NCI-H1092 treated with DMSO at 0.1 percent for 48 hours (cell line): Measurements from ENCODE around the gene CASKIN2.

ENCODE experiments used
- DNase-seq: peaks from one replicate; lab custom pipeline; 2025; lab: John Stamatoyannopoulos, UW

The CASKIN2 gene

GRCh38 chr17:75503976-75504346 lies 11.4 kb downstream of the CASKIN2 start:
- no peak for DNase-seq

DNA sequence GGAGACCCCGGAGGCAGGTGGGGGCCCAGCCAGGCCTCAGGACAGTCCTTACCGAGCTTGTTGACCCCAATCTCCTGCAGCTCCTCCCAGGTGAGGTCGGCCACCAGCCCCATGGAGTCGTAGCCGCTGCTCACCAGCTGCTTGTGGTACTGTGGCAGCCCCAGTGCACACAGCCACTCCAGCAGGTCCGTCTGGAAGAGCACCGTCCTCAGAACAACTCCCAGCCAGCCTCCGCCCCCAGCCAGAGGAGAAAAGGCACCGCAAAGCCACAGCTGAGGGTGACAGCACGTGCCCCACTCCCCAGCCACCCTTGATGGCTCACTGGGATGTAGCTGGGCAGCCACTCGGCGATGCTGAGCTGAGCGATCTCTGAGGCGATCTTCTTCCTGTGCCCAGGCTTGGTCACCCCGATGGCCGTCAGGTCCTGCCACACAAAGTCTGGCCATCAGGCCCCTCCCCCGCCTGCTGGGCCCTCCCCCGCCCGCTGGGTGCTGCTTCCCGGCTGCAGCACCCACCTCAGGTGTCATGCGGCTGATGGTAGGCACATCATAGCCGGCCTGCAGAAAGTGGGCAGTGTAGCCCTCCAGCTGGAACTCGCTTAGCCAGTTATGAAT lies 11.9 kb downstream of the CASKIN2 start:
- no peak for DNase-seq

- no peak for DNase-seq
These were observed 12.5 kb downstream of the CASKIN2 start for GRCh38 chr17:75502721-75503329.

DNA sequence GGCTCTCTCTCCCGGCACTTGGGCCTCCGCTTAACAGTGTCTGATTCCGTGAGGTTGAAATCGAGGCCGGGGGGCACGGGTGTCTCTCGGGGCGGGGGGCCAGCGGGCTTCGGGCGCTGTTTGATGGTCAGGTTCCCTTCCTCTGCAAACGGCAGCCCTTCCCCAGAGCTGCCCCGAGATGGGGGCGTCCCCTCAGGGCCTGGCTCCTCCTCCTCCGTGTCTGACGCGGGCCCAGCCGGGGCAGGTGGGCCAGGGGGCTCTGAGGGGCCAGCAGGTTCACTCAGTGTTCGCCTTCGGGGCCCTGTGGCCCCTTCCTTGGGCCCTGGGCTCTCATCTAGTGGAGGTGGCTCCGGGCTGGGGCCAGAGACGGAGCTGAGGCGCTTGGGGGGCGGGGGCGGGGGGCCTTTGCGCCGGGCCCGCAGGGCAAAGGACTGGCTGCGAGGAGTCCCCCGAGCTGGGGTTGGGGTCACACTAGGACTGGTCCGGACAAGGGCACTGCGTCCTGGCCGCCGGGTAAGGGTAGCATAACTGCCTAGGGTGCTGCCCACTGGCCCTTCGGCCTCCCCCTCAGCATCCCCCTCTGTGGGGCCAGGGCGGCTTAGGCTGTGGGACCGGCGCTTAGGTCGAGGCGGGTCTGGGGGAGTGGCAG lies 13.1 kb downstream of the CASKIN2 start:
- DNase-seq, result no peak

DNA sequence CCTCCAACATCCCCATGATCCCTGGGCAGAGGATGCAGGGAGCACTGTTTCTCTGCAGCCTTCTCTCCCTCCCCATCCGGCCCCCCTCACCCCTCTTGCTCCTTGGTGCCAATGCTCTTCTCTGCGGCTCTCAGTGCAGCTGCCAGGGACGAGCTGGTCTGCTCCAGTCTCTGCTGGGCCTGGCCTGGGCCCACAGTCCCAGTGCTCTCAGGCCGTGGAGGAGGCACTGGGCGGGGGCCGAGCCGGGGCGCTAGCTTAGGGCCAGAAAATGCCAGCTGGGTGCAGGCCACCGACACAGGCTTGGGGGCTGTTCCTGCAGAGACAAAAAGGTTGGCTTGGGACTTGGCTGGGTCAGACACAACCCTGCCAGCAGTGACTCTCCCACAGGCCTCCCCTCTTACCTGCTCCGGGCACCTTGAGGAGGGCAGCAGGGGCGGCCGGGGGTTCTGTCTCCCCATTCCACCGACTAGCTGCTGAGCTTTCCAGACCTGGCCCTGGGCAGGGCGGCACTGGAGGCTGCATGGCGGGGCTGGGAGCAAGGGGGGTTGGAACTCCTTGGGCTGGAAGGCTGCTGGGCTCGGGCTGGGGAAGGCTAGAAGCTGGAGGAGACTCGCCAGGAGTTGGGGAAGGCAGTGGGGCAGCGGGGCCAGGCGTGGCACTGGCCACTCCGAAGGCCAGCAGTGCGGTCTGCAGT lies 13.8 kb downstream of the CASKIN2 start:
- no peak for DNase-seq

DNA sequence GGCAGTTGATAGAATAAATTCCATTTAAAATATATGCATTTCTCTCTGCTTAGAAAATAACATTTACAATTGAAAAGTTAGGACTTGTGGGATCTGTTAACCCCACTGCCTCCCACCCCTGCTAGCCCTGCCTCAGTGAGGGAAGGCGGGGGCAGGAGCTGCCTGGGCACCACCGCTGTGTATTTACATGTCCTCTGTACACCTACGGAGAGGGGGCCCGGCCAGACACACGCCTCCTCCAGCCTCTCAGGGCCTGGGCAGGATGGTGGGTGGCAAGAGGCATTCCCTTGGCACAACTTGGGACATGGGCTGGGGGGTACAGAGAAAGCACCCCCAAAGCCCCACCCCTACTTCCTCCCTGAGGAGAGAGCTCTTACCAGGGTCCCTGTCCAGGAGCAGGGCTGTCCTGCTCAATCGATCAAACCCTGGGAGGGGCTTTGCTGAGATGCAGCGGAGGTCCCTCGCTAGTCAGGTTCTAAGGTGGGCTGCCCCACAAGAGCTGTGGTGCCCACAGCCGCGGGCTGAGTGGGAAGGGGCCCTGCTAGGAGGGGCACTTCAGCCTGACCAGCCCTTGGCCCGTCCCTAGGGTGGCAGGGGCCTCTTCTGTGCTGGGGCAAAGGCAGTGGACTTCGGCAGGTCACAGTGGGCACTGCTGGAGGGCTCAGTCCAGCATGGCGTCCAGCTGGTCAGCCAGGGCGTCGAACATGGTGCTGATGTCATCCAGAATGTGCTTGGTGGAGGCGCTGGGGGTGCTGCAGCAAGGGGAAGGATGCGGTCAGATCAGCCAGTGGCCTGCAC lies 14.7 kb downstream of the CASKIN2 start:
- DNase-seq, result no peak

- no peak for DNase-seq
These were observed 15.9 kb downstream of the CASKIN2 start for GRCh38 chr17:75499313-75500022.

DNA sequence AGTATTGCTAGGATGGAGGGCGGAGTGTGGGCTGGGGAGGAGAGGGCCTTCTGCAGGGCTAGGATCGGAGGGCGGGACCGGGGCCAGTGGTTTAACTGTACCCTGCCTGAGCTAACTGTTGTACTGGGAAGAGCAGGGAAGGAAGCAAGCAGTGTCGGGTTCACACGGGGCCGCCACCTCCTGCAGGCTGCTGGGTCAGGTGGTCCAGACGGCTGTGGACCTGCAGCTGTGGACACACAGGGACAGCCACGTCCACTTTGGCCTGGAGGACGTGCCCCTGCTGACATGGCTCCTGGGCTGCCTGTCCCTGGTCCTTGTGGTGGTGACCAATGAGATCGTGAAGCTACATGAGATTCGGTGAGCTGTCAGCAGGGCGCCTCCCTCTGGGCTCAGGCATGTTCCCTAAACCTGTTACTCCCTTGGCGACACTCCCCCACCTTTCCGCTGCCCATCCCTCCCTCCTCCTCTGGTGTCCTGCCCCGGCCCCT lies 16.6 kb downstream of the CASKIN2 start:
- no peak for DNase-seq

DNA sequence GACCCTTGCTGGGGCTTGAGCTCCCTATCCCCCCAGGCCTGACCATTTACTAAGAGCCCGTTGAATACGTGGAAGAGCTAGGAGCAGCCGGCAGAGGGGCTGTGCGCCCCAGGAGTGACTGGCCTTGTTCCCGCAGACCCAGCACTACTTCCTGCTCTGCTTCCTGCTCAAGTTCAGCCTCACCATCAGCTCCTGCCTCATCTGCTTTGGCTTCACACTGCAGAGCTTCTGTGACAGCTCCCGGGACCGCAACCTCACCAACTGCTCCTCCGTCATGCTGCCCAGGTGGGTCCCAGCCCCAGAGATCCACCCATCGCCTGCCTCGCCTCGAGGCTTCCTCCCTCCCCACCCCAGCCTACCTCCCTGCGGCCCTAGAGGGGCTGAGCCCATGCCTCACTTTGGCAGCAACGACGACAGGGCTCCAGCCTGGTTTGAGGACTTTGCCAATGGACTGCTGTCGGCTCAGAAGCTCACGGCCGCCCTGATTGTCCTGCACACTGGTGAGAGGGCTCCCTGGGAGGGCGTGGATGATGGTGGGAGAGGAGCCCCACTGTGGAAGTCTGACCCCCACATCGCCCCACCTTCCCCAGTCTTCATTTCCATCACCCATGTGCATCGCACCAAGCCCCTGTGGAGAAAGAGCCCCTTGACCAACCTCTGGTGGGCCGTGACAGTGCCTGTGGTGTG lies 17.2 kb downstream of the CASKIN2 start:
- DNase-seq, result no peak

GRCh38 chr17:75496005-75496404 lies 19.3 kb downstream of the CASKIN2 start:
- DNase-seq, result no peak

GRCh38 chr17:75494326-75494877 lies 20.9 kb downstream of the CASKIN2 start:
- no peak for DNase-seq

DNA sequence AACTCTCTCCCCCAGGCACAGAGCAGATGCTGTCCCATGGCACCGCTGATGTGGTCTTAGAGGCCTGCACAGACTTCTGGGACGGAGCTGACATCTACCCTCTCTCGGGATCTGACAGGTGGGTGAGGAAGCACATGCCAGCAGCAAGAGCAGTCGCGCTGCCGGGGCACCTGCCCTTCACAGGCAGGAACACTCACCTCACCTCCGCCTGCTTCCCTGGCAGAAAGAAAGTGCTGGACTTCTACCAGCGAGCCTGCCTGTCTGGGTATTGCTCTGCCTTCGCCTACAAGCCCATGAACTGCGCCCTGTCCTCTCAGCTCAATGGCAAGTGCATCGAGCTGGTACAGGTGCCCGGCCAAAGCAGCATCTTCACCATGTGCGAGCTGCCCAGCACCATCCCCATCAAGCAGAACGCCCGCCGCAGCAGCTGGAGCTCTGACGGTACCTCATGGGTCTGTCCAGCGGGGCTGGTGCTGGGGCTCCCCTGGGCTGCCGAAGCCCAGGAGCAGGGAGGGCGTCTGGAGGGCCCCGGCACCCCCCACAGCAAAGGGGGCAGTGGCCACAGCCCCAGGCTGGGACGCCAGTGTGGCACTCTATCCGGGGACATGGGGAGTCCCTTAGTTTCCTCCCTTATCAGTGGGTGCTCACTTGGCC lies 21.7 kb downstream of the CASKIN2 start:
- no peak for DNase-seq

GRCh38 chr17:75492555-75493168 lies 22.7 kb downstream of the CASKIN2 start:
- no peak for DNase-seq

DNA sequence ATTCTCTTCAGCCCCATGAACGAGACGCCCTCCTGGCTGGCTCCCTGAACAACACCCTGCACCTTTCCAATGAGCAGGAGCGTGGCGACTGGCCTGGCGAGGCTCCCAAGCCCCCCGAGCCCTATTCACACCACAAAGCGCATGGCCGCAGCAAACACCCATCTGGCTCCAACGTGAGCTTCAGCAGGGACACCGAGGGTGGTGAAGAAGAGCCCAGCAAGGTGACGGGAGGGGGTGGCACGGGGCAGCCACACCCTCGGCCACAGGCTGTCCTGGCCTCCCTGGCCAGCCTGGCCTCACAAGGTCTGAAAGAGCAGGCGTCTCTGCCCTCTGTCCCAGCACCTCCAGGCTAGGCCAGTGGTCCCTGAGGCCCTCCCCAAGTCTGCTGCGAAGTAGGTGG lies 23.7 kb downstream of the CASKIN2 start:
- no peak for DNase-seq

- no peak for DNase-seq
These were observed 24.2 kb downstream of the CASKIN2 start for GRCh38 chr17:75490953-75491649.

DNA sequence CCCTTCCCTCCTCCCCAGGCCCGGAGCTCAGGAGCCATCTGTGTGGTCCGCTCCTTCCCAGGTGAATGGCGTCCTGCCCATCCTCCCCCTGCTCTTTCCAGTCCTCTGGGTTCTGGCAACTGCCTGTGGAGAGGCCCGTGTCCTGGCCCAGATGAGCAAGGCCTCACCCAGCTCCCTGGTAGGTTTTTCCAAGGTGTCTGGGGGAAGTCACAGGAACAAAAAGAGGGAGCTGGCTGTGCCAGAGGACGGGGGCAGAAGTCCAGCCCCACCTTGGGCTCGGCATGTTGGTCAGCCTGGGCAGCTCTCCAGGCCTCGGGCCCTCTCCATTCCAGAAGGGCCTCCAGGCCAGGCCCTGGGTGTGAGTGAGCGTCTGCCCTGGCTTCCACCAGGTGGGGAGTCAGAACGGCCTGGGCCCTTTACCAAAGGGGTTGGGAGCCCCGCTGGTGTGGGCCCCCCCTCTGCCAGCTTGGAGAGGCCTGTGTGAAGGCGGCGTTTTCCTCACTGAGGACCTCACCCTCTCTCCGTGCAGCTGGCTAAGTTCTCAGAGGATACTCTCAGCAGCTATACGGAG lies 25.1 kb downstream of the CASKIN2 start:
- DNase-seq, result no peak

DNA sequence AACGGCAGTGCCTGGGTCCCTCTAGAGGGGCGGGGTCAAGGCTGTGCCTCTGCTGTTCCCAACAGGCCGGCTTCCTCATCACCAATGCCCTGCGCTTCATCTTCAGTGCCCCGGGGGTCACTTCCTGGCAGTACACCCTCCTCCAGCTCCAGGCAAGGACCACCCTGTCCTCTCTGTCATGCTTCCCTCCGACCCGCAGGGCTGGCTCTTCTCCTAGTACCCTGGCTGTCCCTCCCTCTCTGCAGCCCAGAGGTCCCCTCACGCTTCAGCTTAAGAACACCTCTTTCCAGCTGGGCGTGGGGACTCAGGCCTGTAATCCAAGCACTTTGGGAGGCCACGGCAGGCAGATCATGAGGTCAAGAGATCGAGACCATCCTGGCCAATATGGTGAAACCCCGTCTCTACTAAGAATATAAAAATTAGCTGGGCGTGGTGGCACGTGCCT lies 25.8 kb downstream of the CASKIN2 start:
- no peak for DNase-seq

DNA sequence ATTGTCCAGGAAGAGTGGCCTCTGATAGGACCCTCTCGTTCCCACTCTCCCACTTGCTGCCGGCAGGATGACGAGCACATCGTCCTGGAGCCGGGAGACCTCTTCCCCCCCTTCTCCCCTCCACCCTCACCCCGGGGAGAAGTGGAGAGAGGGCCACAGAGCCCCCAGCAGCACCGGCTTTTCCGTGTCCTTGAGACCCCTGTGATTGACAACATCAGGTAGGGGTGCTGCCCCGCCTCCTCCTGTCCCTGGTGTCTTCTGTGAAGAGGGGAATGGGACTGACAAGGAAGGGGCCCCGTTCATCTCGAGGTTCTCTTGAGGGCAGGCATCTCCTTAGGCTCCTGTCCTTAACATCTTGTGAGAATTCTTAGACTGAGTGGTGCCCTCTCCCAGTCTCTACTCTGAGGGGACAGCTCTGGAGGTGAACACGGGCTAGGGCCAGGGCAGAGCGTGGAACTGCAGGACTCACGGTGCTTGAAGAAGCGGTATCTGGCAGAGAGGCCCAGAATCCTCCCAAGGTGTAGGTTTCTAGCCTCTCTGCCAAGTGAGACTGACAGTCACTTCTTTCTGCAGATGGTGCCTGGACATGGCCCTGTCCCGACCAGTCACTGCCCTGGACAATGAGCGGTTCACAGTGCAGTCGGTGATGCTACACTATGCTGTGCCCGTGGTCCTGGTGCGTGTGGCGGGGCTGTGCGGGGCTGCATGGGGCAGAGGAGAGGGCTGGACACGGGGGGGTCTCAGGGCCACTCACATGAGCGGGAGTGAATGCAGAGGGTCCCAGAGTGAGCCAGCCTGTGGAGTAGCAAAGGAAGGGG lies 26.4 kb downstream of the CASKIN2 start:
- no peak for DNase-seq
